Activated CD4-positive, alpha-beta memory T cell treated with anti-CD3 and anti-CD28 coated beads for 36 hours (primary cell): Measurements from ENCODE around the gene CDK18. TPM values are rescaled to one million over a fixed set of nuclear protein-coding genes. Genes with fewer than 3 reads are reported as not detected.

ENCODE experiments used
- CTCF ChIA-PET: fragments of 350-600 bp; sonication (Branson Sonifier 250); formaldehyde crosslinking; loops from one replicate; lab custom pipeline; 2021; ENCODE audit warnings: antibody characterized with exemption, inconsistent platforms; lab: Charles Lee
- POLR2A ChIA-PET: fragments of 350-600 bp; sonication (Branson Sonifier 250); formaldehyde crosslinking; loops from one replicate; lab custom pipeline; 2021; ENCODE audit warnings: antibody characterized with exemption; lab: Charles Lee
- DNase-seq: peaks from one replicate; pipeline ENCODE4 v3.0.0-alpha.2; 2020
- H3K27ac Mint-ChIP-seq: one replicate; pipeline ENCODE4 v1.8.0; 2021; ENCODE audit warnings: mixed read lengths
- H3K27me3 Mint-ChIP-seq: one replicate; pipeline ENCODE4 v1.8.0; 2021; ENCODE audit warnings: mixed read lengths
- H3K36me3 Mint-ChIP-seq: one replicate; pipeline ENCODE4 v1.8.0; 2021; ENCODE audit warnings: mixed read lengths
- H3K4me1 Mint-ChIP-seq: one replicate; pipeline ENCODE4 v1.8.0; 2021; ENCODE audit warnings: low read depth, mixed read lengths
- H3K4me3 Mint-ChIP-seq: one replicate; pipeline ENCODE4 v1.8.0; 2021; ENCODE audit warnings: mild to moderate bottlenecking, mixed read lengths
- H3K9me3 Mint-ChIP-seq: one replicate; pipeline ENCODE4 v1.8.0; 2021; ENCODE audit warnings: mixed read lengths
- intact Hi-C: fragments of 100-400 bp; cut with micrococcal nuclease; formaldehyde crosslinking; loops from one replicate; pipeline ENCODE4 v1.15.1; 2023
- total RNA-seq, 2 experiments: library from RNA; stranded (reverse); gene quantifications; one replicate each; pipeline ENCODE4 v1.2.3, GENCODE V29; 2021

Gene CDK18
- total RNA-seq, 2 experiments from 2014 or later, result 2.5 to 2.6 TPM

DNA sequence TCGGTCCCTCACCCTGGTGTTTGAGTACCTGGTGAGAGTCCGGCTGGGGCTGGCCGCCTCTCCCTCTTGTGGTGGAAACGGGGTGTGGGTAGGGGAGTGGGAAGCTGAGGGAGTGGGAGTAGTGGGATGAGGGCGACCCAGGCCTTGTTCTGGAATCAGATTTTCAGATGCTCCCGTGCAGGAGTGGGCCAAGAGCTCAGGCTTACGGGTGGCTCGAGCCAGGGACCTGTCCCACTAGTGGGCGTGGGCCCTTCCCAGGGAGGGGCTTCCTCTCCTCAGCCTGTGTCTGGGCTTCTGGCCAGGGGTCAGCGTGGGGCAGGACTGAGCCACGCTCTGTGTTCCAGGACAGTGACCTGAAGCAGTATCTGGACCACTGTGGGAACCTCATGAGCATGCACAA lies 22.0 kb downstream of the CDK18 start:
- CTCF ChIA-PET, result interaction anchor here (0.9 to 11.0 kb wide), 5 partner anchors 36 to 172 kb away, joined by 3 to 321 read pairs (median 114); no protein-coding TSS in a partner anchor
- POLR2A ChIA-PET, result no interaction called here
- Mint-ChIP-seq H3K27me3 (peaks cover 5% of the 10 kb centered on the region), H3K36me3 (no peaks in the 10 kb centered on the region), H3K9me3 (no peaks in the 10 kb centered on the region), H3K27ac (no peak overlapping the region), H3K4me3 (no peak overlapping the region), H3K4me1 (peaks cover 4% of the 10 kb centered on the region)
- no peak for DNase-seq
- intact Hi-C loops, result loop anchor here (5.0 kb wide), 2 partner anchors 66 to 131 kb away; no protein-coding TSS in a partner anchor

DNA sequence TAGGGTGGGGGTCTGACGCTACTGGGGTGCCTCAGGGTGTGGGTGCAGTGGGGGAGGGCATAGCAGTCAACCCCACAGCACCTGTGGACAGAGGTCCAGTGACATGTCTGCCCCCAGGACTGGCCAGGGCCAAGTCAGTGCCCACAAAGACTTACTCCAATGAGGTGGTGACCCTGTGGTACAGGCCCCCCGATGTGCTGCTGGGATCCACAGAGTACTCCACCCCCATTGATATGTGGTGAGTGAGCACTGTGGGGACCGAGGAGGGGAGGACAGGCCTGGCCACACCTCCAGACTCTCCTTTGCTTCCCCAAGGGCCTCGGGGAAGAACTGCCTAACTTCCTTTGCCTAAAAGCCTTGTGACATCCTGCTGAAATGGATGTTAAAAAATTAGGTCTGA lies 23.5 kb downstream of the CDK18 start:
- Mint-ChIP-seq H3K9me3 (no peaks in the 10 kb centered on the region), H3K36me3 (no peaks in the 10 kb centered on the region), H3K27me3 (peaks cover 7% of the 10 kb centered on the region), H3K4me3 (no peak overlapping the region), H3K4me1 (peaks cover 4% of the 10 kb centered on the region), H3K27ac (no peak overlapping the region)
- DNase-seq, result no peak
- intact Hi-C loops, result loop anchor here (2.0 to 5.0 kb wide), 3 partner anchors 64 to 129 kb away; no protein-coding TSS in a partner anchor
- ChIA-PET POLR2A (interaction anchor here (0.6 kb wide), 1 partner anchor 125 kb away, joined by 3 read pairs; no protein-coding TSS in a partner anchor), CTCF (interaction anchor here (0.7 to 11.0 kb wide), 6 partner anchors 9 to 129 kb away, joined by 3 to 321 read pairs (median 7); no protein-coding TSS in a partner anchor)

GRCh38 chr1:205528446-205528886 lies 24.0 kb downstream of the CDK18 start:
- POLR2A ChIA-PET, result no interaction called here

GRCh38 chr1:205528887-205529825 lies 24.7 kb downstream of the CDK18 start:
- Mint-ChIP-seq H3K27me3 (peaks cover 7% of the 10 kb centered on the region), H3K9me3 (no peaks in the 10 kb centered on the region), H3K36me3 (no peaks in the 10 kb centered on the region), H3K27ac (no peak overlapping the region), H3K4me1 (peaks cover 4% of the 10 kb centered on the region), H3K4me3 (peak overlapping the region; percentile 37)
- ChIA-PET CTCF (interaction anchor here (0.6 to 11.0 kb wide), 24 partner anchors 8 to 553 kb away, joined by 3 to 321 read pairs (median 4); partner anchors contain the start of genes ELK4 and KLHDC8A), POLR2A (no interaction called here)
- intact Hi-C loops, result loop anchor here (2.0 to 5.0 kb wide), 3 partner anchors 63 to 128 kb away; no protein-coding TSS in a partner anchor
- DNase-seq, result peak; percentile 85

More at GRCh38 chr1:205528446-205528886, 24.0 kb downstream of the CDK18 start:
- CTCF ChIA-PET, result interaction anchor here (0.6 to 11.0 kb wide), 23 partner anchors 9 to 553 kb away, joined by 3 to 321 read pairs (median 5); partner anchors contain the start of genes ELK4 and KLHDC8A
- peaks cover 4% of the 10 kb centered on the region for H3K4me1 Mint-ChIP-seq
- DNase-seq, result no peak
- H3K36me3 Mint-ChIP-seq, result no peaks in the 10 kb centered on the region
- peaks cover 7% of the 10 kb centered on the region for H3K27me3 Mint-ChIP-seq
- intact Hi-C loops, result loop anchor here (2.0 to 5.0 kb wide), 3 partner anchors 64 to 129 kb away; no protein-coding TSS in a partner anchor
- H3K27ac Mint-ChIP-seq, result no peak overlapping the region
- no peaks in the 10 kb centered on the region for H3K9me3 Mint-ChIP-seq
- H3K4me3 Mint-ChIP-seq, result no peak overlapping the region

DNA sequence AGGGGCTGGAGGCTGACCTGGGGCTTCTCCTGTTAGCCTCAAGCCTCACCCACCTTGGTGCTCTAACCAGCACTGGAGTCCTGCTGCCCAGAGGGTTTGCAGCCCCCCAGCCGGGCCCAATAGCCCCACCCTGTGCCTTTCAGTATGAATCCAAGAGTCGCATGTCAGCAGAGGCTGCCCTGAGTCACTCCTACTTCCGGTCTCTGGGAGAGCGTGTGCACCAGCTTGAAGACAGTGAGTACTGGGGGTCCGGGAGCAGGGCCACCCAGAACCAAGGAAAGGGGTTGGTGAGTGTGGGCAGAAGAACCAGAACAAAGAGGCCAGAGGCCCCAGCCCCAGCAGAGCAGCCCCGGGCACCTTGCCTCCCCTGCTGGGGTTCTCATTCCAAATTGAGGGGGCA lies 25.6 kb downstream of the CDK18 start:
- H3K27ac Mint-ChIP-seq, result no peak overlapping the region
- POLR2A ChIA-PET, result no interaction called here
- no peak for DNase-seq
- intact Hi-C loops, result loop anchor here (5.0 kb wide), 1 partner anchor 37 kb away; a partner anchor contains a TSS
- H3K36me3 Mint-ChIP-seq, result no peaks in the 10 kb centered on the region
- H3K4me1 Mint-ChIP-seq, result peaks cover 4% of the 10 kb centered on the region
- H3K9me3 Mint-ChIP-seq, result no peaks in the 10 kb centered on the region
- CTCF ChIA-PET, result interaction anchor here (1.0 to 11.0 kb wide), 9 partner anchors 15 to 262 kb away, joined by 3 to 321 read pairs (median 8); partner anchors contain the start of gene ELK4
- peaks cover 7% of the 10 kb centered on the region for H3K27me3 Mint-ChIP-seq
- no peak overlapping the region for H3K4me3 Mint-ChIP-seq

DNA sequence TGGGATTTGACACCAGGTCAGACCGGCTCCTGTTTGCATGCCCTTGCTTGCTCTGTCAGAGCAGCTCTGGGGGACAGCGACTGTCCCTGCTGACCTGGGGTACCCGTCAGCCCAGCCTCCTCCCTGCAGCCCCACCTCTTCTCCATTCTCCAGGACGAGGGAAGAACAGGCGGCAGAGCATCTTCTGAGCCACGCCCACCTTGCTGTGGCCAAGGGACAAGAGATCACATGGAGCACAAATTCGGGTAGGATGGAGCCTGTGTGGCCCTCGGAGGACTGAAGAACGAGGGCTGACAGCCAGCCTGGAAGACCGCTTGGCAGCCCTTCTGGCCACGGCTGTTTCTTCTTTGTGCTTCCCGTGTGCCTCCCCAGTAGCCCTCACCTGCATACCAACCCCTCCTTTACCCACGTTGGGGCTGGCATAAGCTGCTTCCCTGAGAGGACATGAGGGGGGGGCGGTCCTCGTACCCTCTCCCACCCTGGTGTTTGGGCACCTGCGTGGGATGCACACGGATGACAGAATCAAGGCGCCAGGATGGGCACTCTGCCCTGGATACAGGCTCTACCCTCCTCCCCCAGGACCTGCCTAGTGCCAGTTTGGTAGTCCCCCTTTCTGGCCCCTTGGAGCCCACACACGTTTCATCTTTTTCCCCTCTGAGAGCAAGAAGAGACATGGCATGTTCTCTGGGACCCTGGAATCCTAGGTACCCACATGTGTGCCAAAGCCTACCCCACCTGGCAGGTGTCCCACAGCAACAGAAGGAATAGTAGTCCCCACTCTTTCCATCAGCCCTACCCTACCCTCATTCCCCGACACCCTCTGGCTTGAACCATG lies 26.9 kb downstream of the CDK18 start:
- ChIA-PET CTCF (interaction anchor here (1.3 to 10.4 kb wide), 4 partner anchors 46 to 125 kb away, joined by 3 to 253 read pairs (median 34); partner anchors contain the start of gene ELK4), POLR2A (no interaction called here)
- Mint-ChIP-seq H3K27me3 (peaks cover 7% of the 10 kb centered on the region), H3K27ac (no peak overlapping the region), H3K4me3 (no peak overlapping the region), H3K9me3 (no peaks in the 10 kb centered on the region), H3K4me1 (peaks cover 4% of the 10 kb centered on the region), H3K36me3 (no peaks in the 10 kb centered on the region)
- no peak for DNase-seq
- intact Hi-C loops, result loop anchor here (5.0 kb wide), 1 partner anchor 36 kb away; a partner anchor contains a TSS

DNA sequence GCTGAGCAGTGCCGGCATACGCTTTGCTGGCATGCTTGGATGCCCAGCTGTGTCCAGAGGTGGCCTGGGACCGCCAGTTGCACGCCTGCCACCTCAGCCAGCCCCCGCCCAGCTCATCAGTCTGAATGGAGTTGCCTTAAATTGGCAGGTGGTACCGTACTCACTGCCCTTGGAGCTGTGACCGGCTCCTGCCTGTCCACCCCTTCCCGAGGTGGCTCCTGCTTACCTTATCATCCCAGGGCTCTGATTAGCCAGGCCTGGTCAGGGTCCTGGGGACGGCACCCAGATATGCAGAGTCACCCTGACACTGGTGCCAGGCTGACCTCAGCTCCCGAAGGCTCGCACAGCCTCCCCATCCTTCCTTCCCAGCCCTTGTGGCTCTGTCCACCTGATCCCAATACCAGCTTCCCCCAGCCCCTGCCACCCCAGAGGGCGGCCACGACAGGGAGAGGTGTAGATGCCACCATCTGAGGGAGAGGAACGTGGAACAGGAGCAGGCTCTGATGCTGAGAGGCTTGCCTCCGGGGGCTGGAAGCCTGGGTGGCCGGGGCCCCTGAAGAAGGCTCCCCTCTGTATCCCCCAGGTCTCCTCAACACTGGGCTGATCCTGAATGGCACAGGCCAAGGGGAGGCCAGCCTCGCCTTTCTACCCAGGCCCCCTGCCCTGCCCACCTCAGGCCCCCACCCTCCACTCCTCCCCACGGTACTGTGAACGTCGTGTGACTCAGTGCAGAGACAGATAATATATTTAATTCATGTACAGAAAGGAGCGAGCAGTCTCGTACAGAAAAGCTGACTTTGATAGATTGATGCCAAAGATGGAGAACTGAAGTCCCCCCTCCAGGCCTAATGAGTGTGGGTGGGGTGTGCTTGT lies 27.8 kb downstream of the CDK18 start:
- DNase-seq, result no peak
- Mint-ChIP-seq H3K4me3 (no peak overlapping the region), H3K27ac (no peak overlapping the region), H3K36me3 (no peaks in the 10 kb centered on the region), H3K27me3 (peaks cover 7% of the 10 kb centered on the region), H3K9me3 (no peaks in the 10 kb centered on the region), H3K4me1 (peaks cover 11% of the 10 kb centered on the region)
- ChIA-PET POLR2A (no interaction called here), CTCF (interaction anchor here (0.6 to 10.4 kb wide), 5 partner anchors 8 to 124 kb away, joined by 3 to 253 read pairs (median 25); no protein-coding TSS in a partner anchor)
- intact Hi-C loops, result loop anchor here (5.0 kb wide), 1 partner anchor 35 kb away; a partner anchor contains a TSS

DNA sequence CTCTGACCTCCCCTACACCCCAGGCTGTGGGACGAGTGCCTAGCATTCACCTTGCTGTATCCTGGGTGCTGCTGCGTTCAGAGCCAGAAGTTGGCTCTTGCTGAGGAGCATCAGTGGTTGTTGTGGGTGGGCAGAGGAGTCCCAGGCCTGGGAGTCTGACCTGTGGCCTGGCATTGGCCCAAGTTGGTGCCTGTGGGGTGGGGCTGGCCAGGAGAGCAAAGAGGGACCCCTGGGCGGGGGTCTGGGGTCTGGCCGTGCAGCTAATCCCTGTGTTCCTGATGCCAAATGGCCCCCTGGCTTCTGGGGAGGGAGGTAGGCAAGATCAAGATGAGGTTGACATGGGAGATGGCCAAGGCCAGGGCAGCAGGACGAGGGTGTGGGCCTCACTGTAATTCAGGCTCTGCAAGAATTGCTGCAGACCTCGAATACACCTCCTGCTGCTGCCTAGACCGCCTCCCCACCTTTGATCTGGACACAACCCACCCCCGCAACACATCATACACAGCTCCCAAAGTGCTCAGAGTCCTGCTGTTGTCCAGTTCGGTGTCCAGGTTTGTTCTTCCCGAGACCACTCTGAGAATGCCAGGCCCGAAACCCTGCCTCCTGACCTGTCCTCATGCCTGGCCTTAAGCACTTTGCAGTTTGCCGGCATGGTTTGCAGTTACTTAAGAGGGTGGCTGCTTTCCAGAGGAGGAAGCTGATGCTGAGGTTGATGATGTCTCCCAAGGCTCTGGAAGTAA lies 28.7 kb downstream of the CDK18 start:
- intact Hi-C loops, result loop anchor here (5.0 kb wide), 1 partner anchor 34 kb away; a partner anchor contains a TSS

DNA sequence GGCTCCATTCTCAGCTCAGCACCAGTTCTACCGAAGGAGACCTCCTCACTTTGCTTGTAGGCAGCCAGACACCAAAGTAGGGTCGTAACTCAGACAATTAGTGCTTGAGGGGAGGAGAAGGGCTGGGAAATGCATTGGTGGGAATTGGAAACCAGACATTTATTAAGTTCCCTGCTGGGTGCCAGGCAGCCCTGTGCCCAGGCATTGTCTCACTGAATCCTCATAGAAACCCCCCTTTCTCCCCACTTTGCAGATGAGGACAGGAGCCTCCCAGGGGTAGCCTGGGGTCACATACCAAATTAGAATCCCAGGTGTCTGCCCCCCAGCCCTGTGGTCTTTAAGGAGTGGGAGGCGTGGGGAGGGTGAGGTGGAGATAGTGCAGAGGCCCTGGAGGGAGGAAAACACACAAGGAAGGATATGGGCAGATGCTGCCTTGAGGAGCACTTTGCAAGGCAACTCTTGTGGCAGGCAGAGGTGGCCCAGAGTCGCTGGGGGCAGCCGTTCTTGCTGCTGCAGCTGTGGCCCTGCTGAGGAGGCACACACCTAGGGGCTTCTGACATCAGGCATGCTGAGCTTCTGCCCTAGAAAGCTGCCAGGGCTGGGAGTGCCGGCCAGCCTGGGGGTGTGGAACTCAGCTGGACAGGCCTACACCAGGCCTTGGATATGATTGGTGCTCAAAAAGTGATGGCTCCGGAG lies 29.4 kb downstream of the CDK18 start:
- intact Hi-C loops, result loop anchor here (5.0 kb wide), 1 partner anchor 33 kb away; a partner anchor contains a TSS
- no peaks in the 10 kb centered on the region for H3K36me3 Mint-ChIP-seq
- POLR2A ChIA-PET, result no interaction called here

More for the DNA sequence above, 28.7 kb downstream of the CDK18 start:
- CTCF ChIA-PET, result interaction anchor here (3.5 kb wide), 1 partner anchor 9 kb away, joined by 25 read pairs; no protein-coding TSS in a partner anchor
- POLR2A ChIA-PET, result no interaction called here
- peaks cover 7% of the 10 kb centered on the region for H3K27me3 Mint-ChIP-seq
- no peak overlapping the region for H3K4me3 Mint-ChIP-seq
- H3K27ac Mint-ChIP-seq, result no peak overlapping the region
- H3K9me3 Mint-ChIP-seq, result no peaks in the 10 kb centered on the region
- no peaks in the 10 kb centered on the region for H3K36me3 Mint-ChIP-seq
- DNase-seq, result no peak
- peaks cover 12% of the 10 kb centered on the region for H3K4me1 Mint-ChIP-seq

More for the DNA sequence above, 29.4 kb downstream of the CDK18 start:
- no peak for DNase-seq
- no peaks in the 10 kb centered on the region for H3K9me3 Mint-ChIP-seq
- CTCF ChIA-PET, result interaction anchor here (0.6 to 3.5 kb wide), 6 partner anchors 9 to 443 kb away, joined by 3 to 25 read pairs (median 3); no protein-coding TSS in a partner anchor
- no peak overlapping the region for H3K27ac Mint-ChIP-seq
- no peak overlapping the region for H3K4me3 Mint-ChIP-seq
- H3K4me1 Mint-ChIP-seq, result peaks cover 12% of the 10 kb centered on the region
- H3K27me3 Mint-ChIP-seq, result peaks cover 11% of the 10 kb centered on the region
